Neural cell (in vitro differentiated cells): ENCODE results near the gene ALX4.

ENCODE experiments used
- CTCF ChIP-seq: fragments of 450-650 bp; IDR thresholded peaks from 2 replicates; pipeline ENCODE4 v1.5.1; 2014; ENCODE audit warnings: antibody characterized with exemption, mild to moderate bottlenecking, moderate library complexity; ENCODE audit not compliant: poor library complexity, severe bottlenecking
- EP300 ChIP-seq: fragments of 450-650 bp; conservative IDR thresholded peaks from 2 replicates; pipeline ENCODE4 v1.6.1; 2014; ENCODE audit warnings: antibody characterized with exemption, mild to moderate bottlenecking, moderate library complexity; ENCODE audit not compliant: poor library complexity, severe bottlenecking
- SMC3 ChIP-seq: fragments of 450-650 bp; conservative IDR thresholded peaks from 2 replicates; pipeline ENCODE4 v1.6.1; 2014; ENCODE audit warnings: antibody characterized with exemption, mild to moderate bottlenecking, moderate library complexity; ENCODE audit not compliant: poor library complexity
- TAF1 ChIP-seq: IDR thresholded peaks from 2 replicates; pipeline ENCODE4 v1.6.1; 2012; ENCODE audit warnings: low read depth

GRCh38 chr11:44269369-44270351 is 40.3 kb downstream of the ALX4 start:
- TF ChIP-seq EP300 = no peak
- no peak for TF ChIP-seq CTCF
- TF ChIP-seq SMC3 = no peak
- no peak for TF ChIP-seq TAF1
